ENCODE results near the gene FBLN2. TPM values are rescaled to one million over a fixed set of nuclear protein-coding genes. Genes with fewer than 3 reads are reported as not detected.

Gene FBLN2
- total RNA-seq, 4 donors from 2014 or later, result 75.7 to 159 (median 89.8) TPM

GRCh38 chr3:13665582-13666226 is 116.8 kb downstream of the FBLN2 start:
- H3K36me3 ChIP-seq, result no peaks in the 10 kb centered on the region
- H3K9me3 ChIP-seq, result no peaks in the 10 kb centered on the region
- WGBS, 2 donors, result 75 to 94% methylated on average over 12 to 13 of the region's 16 CpGs
- H3K4me3 ChIP-seq (replicated peaks in 1 of 3), result no peak overlapping the region
- H3K4me1 ChIP-seq, result no peaks in the 10 kb centered on the region
- intact Hi-C loops (cut with DNase I), result no loop called here
- DNase-seq, result no peak
- no peak for TF ChIP-seq POLR2A (IDR thresholded peaks at IDR 0.05)
- no peak for TF ChIP-seq CTCF (IDR thresholded peaks at IDR 0.05)
- no peak overlapping the region for H3K27ac ChIP-seq
- no peaks in the 10 kb centered on the region for H3K27me3 ChIP-seq

- Histone ChIP-seq H3K27ac (no peak overlapping the region), H3K4me3 (replicated peaks in 1 of 3) (no peak overlapping the region), H3K36me3 (no peaks in the 10 kb centered on the region), H3K9me3 (no peaks in the 10 kb centered on the region), H3K4me1 (no peaks in the 10 kb centered on the region), H3K27me3 (no peaks in the 10 kb centered on the region)
- no peak for DNase-seq
- WGBS, 2 donors, result 81 to 87% methylated on average over 3 to 4 of the region's 4 CpGs
- intact Hi-C loops (cut with DNase I), result no loop called here
- TF ChIP-seq POLR2A (IDR thresholded peaks at IDR 0.05) (no peak), CTCF (IDR thresholded peaks at IDR 0.05) (no peak)
Observed at GRCh38 chr3:13666227-13666619, 117.3 kb downstream of the FBLN2 start.

GRCh38 chr3:13666781-13667709 is 118.1 kb downstream of the FBLN2 start:
- no peak for DNase-seq
- H3K36me3 ChIP-seq, result no peaks in the 10 kb centered on the region
- no peaks in the 10 kb centered on the region for H3K4me1 ChIP-seq
- no peaks in the 10 kb centered on the region for H3K27me3 ChIP-seq
- intact Hi-C loops (cut with DNase I), result no loop called here
- no peak overlapping the region for H3K27ac ChIP-seq
- no peak for TF ChIP-seq POLR2A (IDR thresholded peaks at IDR 0.05)
- TF ChIP-seq CTCF (IDR thresholded peaks at IDR 0.05), result no peak
- H3K4me3 ChIP-seq (replicated peaks in 1 of 3), result no peak overlapping the region
- H3K9me3 ChIP-seq, result no peaks in the 10 kb centered on the region
- 75 to 79% methylated on average over 18 of the region's 18 CpGs for WGBS, 2 donors

GRCh38 chr3:13668136-13668535 is 119.2 kb downstream of the FBLN2 start:
- DNase-seq, result no peak
- TF ChIP-seq CTCF (IDR thresholded peaks at IDR 0.05) (no peak), POLR2A (IDR thresholded peaks at IDR 0.05) (no peak)
- Histone ChIP-seq H3K4me1 (no peaks in the 10 kb centered on the region), H3K36me3 (no peaks in the 10 kb centered on the region), H3K27ac (no peak overlapping the region), H3K9me3 (no peaks in the 10 kb centered on the region), H3K27me3 (no peaks in the 10 kb centered on the region), H3K4me3 (replicated peaks in 1 of 3) (no peak overlapping the region)
- 72 to 74% methylated on average over 5 of the region's 5 CpGs for WGBS, 2 donors
- intact Hi-C loops (cut with DNase I), result no loop called here

GRCh38 chr3:13669457-13669856 is 120.5 kb downstream of the FBLN2 start:
- WGBS, 2 donors, result 57 to 73% methylated on average over 1 of the region's 1 CpG
- Histone ChIP-seq H3K4me3 (replicated peaks in 1 of 3) (no peak overlapping the region), H3K27me3 (no peaks in the 10 kb centered on the region), H3K4me1 (no peaks in the 10 kb centered on the region), H3K27ac (no peak overlapping the region), H3K36me3 (no peaks in the 10 kb centered on the region), H3K9me3 (no peaks in the 10 kb centered on the region)
- intact Hi-C loops (cut with DNase I), result no loop called here
- no peak for DNase-seq
- no peak for TF ChIP-seq CTCF (IDR thresholded peaks at IDR 0.05)
- TF ChIP-seq POLR2A (IDR thresholded peaks at IDR 0.05), result no peak
